ENCODE data around the gene RPAP3. TPM values are rescaled to one million over a fixed set of nuclear protein-coding genes. Genes with fewer than 3 reads are reported as not detected.
A peak's percentile ranks its signal among the peaks of the same experiment; 100 is the strongest.

RPAP3 gene
- total RNA-seq, 2 experiments from 2014 or later, result 41.6 to 41.7 TPM

DNA sequence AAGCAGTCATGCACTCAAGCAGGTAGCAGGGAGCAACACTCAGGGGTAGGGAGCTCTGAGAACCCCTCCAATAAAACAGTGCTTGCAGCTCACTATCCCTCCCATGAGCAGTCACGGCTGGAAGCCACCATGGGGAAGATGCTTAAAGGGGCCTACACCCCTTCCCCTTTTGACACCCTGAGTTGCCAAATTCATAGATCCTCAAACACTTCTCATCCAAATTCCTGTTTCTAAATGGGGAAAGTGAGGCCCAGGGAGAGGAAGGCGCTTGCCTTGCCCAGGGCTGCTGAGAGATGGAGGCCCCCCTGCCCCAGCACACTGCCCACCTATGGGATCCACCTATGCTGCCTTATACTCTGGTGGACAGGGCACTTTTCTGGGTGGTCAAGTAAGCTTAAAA lies 26.7 kb upstream of the RPAP3 start:
- Mint-ChIP-seq H3K9me3 (ENCODE audit: insufficient read depth) (no peaks in the 10 kb centered on the region), H3K27me3 (ENCODE audit: low read depth) (no peaks in the 10 kb centered on the region), H3K27ac (no peak overlapping the region), H3K36me3 (ENCODE audit: low read depth) (no peaks in the 10 kb centered on the region), H3K4me1 (ENCODE audit: low read depth) (no peaks in the 10 kb centered on the region), H3K4me3 (no peak overlapping the region)
- ChIA-PET POLR2A (interaction anchor here (0.8 to 1.0 kb wide), 2 partner anchors 14 to 16 kb away, joined by 3 read pairs; no protein-coding TSS in a partner anchor), CTCF (interaction anchor here (1.3 to 17.0 kb wide), 5 partner anchors 9 to 81 kb away, joined by 4 to 297 read pairs (median 26); partner anchors contain the start of gene RPAP3)
- no peak for DNase-seq
- no peak for ATAC-seq

DNA sequence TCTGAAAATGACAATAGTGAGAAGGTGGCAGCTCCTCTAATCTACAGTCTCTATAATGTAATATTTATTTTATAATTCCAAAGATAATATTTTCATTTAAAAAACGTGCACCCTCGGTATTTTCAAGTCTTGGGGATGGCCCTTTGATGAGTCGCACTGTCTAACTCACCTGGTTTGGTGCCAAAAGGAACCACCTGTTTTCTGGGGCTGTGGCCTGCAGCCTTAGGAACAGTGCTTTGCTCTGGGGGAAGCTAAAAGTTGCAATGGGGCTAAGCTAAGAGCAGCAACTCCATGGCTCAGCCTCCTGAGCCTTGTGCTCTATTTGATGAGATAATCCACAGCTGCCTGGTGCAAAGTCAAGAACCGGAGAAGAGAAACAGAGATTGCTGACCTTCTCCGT lies 25.9 kb upstream of the RPAP3 start:
- Mint-ChIP-seq H3K4me1 (ENCODE audit: low read depth) (no peaks in the 10 kb centered on the region), H3K36me3 (ENCODE audit: low read depth) (no peaks in the 10 kb centered on the region), H3K27ac (no peak overlapping the region), H3K27me3 (ENCODE audit: low read depth) (no peaks in the 10 kb centered on the region), H3K9me3 (ENCODE audit: insufficient read depth) (no peaks in the 10 kb centered on the region), H3K4me3 (no peak overlapping the region)
- POLR2A ChIA-PET, result interaction anchor here (1.0 kb wide), 1 partner anchor 13 kb away, joined by 3 read pairs; no protein-coding TSS in a partner anchor
- CTCF ChIA-PET, result interaction anchor here (0.6 to 17.0 kb wide), 6 partner anchors 11 to 107 kb away, joined by 3 to 297 read pairs (median 16); partner anchors contain the start of genes RPAP3 and SLC48A1
- no peak for ATAC-seq
- DNase-seq, result no peak

DNA sequence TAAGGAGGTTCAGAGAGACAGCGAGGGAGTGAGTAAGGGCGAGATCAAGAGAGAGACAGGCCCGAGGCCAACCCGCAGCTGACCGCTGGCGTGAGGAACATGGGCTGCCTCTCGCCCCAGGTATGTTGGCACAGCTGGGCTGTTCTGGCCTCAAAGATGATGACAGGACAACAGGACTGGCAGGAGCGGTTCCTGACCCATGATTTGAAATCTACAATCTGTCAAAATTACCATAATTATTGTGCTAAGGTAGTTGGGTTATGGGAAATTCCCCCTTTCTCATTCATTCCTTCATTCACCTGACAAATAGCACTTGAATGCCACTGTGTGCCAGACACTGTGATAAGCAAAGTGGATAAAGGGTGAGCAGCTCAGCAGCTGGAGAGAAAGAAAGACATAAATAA lies 24.5 kb upstream of the RPAP3 start:
- ATAC-seq (no peak), DNase-seq (no peak)
- CTCF ChIA-PET, result interaction anchor here (1.0 to 17.0 kb wide), 4 partner anchors 13 to 43 kb away, joined by 4 to 297 read pairs (median 38); partner anchors contain the start of genes RPAP3 and SLC48A1
- no peaks in the 10 kb centered on the region for H3K36me3 Mint-ChIP-seq (ENCODE audit: low read depth)
- H3K4me1 Mint-ChIP-seq (ENCODE audit: low read depth), result peaks cover 3% of the 10 kb centered on the region
- H3K27me3 Mint-ChIP-seq (ENCODE audit: low read depth), result no peaks in the 10 kb centered on the region
- no peak overlapping the region for H3K4me3 Mint-ChIP-seq
- POLR2A ChIA-PET, result no interaction called here
- no peaks in the 10 kb centered on the region for H3K9me3 Mint-ChIP-seq (ENCODE audit: insufficient read depth)
- H3K27ac Mint-ChIP-seq, result no peak overlapping the region

DNA sequence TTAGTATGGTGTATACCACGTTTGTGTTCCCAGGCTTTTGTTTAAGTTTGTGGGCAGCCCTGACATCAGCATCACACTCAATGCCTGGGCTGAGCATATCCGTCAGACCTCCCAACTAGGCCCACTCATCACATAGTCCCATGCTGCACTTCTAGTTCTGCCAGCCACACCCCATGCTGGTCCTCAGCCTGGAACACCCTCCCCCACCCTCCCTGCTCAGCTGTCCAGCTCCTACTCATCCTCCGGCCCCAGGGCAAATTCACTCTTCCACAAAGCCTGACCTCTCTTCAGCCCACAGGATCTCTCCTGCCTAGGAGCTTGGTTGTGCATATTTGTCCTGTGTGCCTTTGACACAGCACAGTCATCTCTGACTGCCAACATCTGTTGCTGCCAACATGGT lies 23.4 kb upstream of the RPAP3 start:
- POLR2A ChIA-PET, result no interaction called here

DNA sequence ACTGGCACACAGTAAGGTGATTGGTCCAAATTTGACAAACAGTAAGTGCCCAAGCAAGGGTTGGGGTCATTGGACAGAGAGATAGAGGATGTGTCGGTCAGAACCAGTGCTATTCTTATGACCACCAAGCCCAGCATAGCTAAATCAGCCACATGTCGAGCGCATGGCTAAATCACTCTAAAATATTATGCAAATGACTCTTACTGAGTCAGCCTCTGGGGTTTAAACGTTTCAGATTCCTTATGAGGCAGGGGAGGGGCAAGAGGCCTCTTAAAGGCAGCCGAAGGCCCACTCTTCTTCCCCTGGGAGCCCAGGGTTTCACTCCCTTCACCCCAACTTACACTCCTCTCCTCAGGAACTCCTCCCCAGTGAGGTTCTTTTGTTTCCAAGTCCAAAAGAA lies 20.1 kb upstream of the RPAP3 start:
- H3K4me1 Mint-ChIP-seq (ENCODE audit: low read depth), result peaks cover 39% of the 10 kb centered on the region
- POLR2A ChIA-PET, result interaction anchor here (1.2 kb wide), 1 partner anchor 107 kb away, joined by 4 read pairs; no protein-coding TSS in a partner anchor
- no peaks in the 10 kb centered on the region for H3K27me3 Mint-ChIP-seq (ENCODE audit: low read depth)
- CTCF ChIA-PET, result interaction anchor here (0.9 to 7.2 kb wide), 5 partner anchors 10 to 113 kb away, joined by 3 to 102 read pairs (median 10); partner anchors contain the start of gene RAPGEF3
- DNase-seq (no peak), ATAC-seq (no peak)
- H3K27ac Mint-ChIP-seq, result no peak overlapping the region
- no peaks in the 10 kb centered on the region for H3K9me3 Mint-ChIP-seq (ENCODE audit: insufficient read depth)
- H3K36me3 Mint-ChIP-seq (ENCODE audit: low read depth), result peaks cover 13% of the 10 kb centered on the region
- no peak overlapping the region for H3K4me3 Mint-ChIP-seq

More for the DNA sequence above, 23.4 kb upstream of the RPAP3 start:
- Mint-ChIP-seq H3K27ac (no peak overlapping the region), H3K9me3 (ENCODE audit: insufficient read depth) (no peaks in the 10 kb centered on the region), H3K4me1 (ENCODE audit: low read depth) (peaks cover 6% of the 10 kb centered on the region), H3K27me3 (ENCODE audit: low read depth) (no peaks in the 10 kb centered on the region), H3K36me3 (ENCODE audit: low read depth) (no peaks in the 10 kb centered on the region), H3K4me3 (no peak overlapping the region)
- DNase-seq (no peak), ATAC-seq (no peak)
- CTCF ChIA-PET, result interaction anchor here (0.7 to 17.0 kb wide), 3 partner anchors 14 to 37 kb away, joined by 3 to 297 read pairs (median 72); partner anchors contain the start of gene RPAP3

DNA sequence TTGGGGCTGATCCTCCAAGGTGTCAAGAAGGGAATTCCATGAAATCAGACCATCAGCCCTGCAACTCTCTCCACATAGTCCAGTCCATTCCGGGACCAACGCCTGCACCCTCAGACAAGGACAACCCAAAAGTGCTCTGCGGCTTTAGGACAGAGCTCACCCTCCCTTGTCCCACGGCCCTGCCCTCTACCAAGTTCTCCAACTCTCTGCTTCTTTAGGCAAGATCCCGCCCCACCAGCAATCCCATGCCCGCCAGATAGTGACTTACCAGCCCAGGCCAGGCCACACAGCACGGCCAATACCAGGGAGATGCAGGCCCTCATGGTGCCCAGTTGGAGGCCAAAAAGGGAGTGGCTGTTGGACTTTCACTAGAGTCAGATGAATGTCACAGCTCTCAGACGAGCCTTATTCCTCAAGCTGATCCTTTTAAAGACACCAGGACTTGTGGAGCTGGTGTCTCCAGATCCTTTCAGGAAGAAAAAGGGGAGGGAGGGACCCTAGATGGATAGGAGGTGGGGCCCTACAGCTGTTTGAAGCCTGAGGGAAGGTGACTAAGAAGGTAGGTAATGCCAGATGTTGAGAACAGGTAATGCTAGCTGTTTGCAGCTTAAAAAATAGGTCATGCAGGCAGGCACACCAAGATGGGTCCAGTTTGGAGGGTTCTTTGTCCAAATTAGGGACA lies 19.4 kb upstream of the RPAP3 start, which contains the start of gene ENDOU:
ENDOU (minus strand) TSS at position 400 of the 682 bp plus-strand sequence; CDS start at position 323, 77 bp downstream.
- Mint-ChIP-seq H3K4me1 (ENCODE audit: low read depth) (peaks cover 44% of the 10 kb centered on the region), H3K27me3 (ENCODE audit: low read depth) (no peaks in the 10 kb centered on the region), H3K9me3 (ENCODE audit: insufficient read depth) (no peaks in the 10 kb centered on the region), H3K4me3 (no peak within 1 kb of the TSS), H3K36me3 (ENCODE audit: low read depth) (peaks cover 13% of the 10 kb centered on the region), H3K27ac (no peak within 1 kb of the TSS)
- ATAC-seq, result no peak
- CTCF ChIA-PET, result interaction anchor here (0.6 to 7.2 kb wide), 8 partner anchors 10 to 113 kb away, joined by 3 to 102 read pairs (median 4); partner anchors contain the start of gene RAPGEF3
- DNase-seq, result no peak
- POLR2A ChIA-PET, result interaction anchor here (1.2 kb wide), 1 partner anchor 107 kb away, joined by 4 read pairs; no protein-coding TSS in a partner anchor

DNA sequence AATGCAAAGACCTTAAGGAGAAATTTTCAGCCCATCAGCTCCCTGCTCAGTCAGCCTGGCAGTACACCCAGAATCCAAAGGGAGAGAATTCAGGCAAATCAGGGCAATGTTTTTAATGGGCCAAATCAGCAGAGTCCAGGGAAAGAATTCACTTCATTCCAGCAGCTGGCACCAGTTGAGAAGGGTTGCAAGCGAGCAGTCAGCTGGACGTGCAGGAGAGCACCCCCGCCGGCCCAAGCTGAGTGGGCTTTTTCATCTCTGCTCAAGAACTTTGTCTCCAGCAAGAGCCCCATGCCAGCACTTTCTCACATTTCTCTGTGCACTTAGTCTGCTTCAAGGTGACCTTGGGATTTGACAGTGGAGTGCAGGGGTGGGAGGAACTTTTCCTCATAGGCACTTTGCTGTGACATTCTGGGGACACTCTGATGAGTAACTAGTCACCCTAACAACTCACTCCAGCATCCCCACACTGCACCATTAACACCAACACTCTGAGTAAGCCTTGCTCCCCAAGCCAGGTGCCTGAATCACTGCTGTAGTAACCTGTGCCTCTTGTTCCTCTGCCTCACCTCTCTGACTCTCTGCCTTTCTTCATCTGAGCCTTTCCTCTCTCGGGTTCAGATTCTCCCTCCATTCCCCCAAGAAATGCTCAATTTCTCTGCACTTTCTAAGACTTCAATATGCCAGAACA lies 17.3 kb upstream of the RPAP3 start:
- peaks cover 13% of the 10 kb centered on the region for H3K36me3 Mint-ChIP-seq (ENCODE audit: low read depth)
- H3K4me1 Mint-ChIP-seq (ENCODE audit: low read depth), result peaks cover 52% of the 10 kb centered on the region
- no peaks in the 10 kb centered on the region for H3K9me3 Mint-ChIP-seq (ENCODE audit: insufficient read depth)
- H3K4me3 Mint-ChIP-seq, result no peak overlapping the region
- ATAC-seq (no peak), DNase-seq (no peak)
- peak overlapping the region; percentile 89 for H3K27ac Mint-ChIP-seq
- ChIA-PET POLR2A (interaction anchor here (1.9 kb wide), 1 partner anchor 17 kb away, joined by 5 read pairs; the partner anchor contains the start of gene RPAP3), CTCF (interaction anchor here (1.3 to 7.2 kb wide), 7 partner anchors 8 to 85 kb away, joined by 3 to 102 read pairs (median 5); no protein-coding TSS in a partner anchor)
- no peaks in the 10 kb centered on the region for H3K27me3 Mint-ChIP-seq (ENCODE audit: low read depth)

DNA sequence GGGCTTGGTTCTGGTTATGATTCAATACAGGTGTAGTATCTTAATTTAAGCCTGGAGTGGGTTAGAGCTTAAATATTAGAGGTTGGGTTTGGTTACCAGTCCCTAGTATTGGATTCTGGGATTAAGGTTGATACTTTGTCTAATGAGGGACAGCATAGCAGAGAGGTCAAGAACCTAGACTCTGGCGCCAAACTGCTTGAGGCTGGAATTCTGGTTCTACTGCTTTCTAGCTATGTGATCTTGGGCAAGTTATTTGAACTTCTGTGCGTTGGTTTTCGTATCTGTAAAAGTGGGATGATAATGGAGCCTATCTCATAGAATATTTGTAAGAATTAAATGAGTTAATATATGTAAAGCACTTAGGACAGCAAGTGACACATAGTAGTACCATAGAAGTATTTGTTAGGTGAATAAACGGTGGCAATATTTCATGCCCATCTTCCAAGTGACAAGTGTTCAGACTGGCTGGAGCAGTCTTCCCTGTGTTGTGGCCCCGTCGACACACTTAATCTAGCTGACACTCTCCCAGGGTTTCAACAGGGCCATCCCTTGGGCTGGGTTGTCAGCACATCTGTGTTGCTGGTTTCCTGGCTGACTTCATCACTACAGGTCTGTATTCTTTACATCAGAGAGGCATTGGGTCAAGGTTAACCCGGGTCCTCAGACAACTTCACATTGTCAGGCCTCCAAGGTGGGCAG lies 16.5 kb upstream of the RPAP3 start:
- POLR2A ChIA-PET, result interaction anchor here (1.9 kb wide), 1 partner anchor 17 kb away, joined by 5 read pairs; the partner anchor contains the start of gene RPAP3
- peaks cover 13% of the 10 kb centered on the region for H3K36me3 Mint-ChIP-seq (ENCODE audit: low read depth)
- peak overlapping the region; percentile 58 for H3K4me3 Mint-ChIP-seq
- peaks cover 60% of the 10 kb centered on the region for H3K4me1 Mint-ChIP-seq (ENCODE audit: low read depth)
- CTCF ChIA-PET, result interaction anchor here (0.8 to 7.2 kb wide), 4 partner anchors 12 to 57 kb away, joined by 3 to 102 read pairs (median 4); no protein-coding TSS in a partner anchor
- no peak for ATAC-seq
- H3K27ac Mint-ChIP-seq, result peak overlapping the region; percentile 89
- DNase-seq, result no peak
- H3K27me3 Mint-ChIP-seq (ENCODE audit: low read depth), result no peaks in the 10 kb centered on the region
- no peaks in the 10 kb centered on the region for H3K9me3 Mint-ChIP-seq (ENCODE audit: insufficient read depth)

DNA sequence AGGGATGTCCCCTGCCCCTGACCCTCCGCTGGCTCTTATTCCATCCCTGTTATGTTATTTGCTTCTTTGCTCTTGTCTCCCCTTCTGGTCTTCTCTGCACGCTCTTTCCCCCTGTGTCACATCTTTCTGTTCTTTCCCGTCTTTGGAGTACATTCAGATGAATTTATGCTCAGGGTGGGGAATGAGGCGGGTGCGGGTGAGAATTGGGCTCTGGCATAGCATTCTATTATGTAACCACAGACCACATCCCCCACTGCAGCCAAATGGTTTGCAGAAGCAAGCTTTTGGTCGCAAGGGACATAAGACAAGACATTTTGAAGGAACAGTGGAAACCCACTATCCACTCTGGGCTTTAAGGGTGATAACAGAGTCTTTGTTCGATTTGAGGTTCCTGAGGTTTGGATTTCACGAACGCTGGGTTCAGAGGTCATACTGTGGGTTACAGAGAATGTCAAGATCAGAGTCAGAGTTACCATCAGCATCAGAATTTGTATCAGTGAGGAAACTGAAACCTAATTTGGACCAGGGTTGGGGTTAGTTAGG lies 15.7 kb upstream of the RPAP3 start:
- H3K4me3 Mint-ChIP-seq, result peak overlapping the region; percentile 58
- H3K4me1 Mint-ChIP-seq (ENCODE audit: low read depth), result peaks cover 66% of the 10 kb centered on the region
- ChIA-PET POLR2A (interaction anchor here (1.9 kb wide), 1 partner anchor 16 kb away, joined by 5 read pairs; the partner anchor contains the start of gene RPAP3), CTCF (interaction anchor here (1.0 to 7.2 kb wide), 4 partner anchors 21 to 58 kb away, joined by 3 to 102 read pairs (median 4); no protein-coding TSS in a partner anchor)
- no peaks in the 10 kb centered on the region for H3K9me3 Mint-ChIP-seq (ENCODE audit: insufficient read depth)
- ATAC-seq (peak; percentile 62), DNase-seq (peak; percentile 71)
- peak overlapping the region; percentile 89 for H3K27ac Mint-ChIP-seq
- no peaks in the 10 kb centered on the region for H3K27me3 Mint-ChIP-seq (ENCODE audit: low read depth)
- H3K36me3 Mint-ChIP-seq (ENCODE audit: low read depth), result peaks cover 13% of the 10 kb centered on the region

DNA sequence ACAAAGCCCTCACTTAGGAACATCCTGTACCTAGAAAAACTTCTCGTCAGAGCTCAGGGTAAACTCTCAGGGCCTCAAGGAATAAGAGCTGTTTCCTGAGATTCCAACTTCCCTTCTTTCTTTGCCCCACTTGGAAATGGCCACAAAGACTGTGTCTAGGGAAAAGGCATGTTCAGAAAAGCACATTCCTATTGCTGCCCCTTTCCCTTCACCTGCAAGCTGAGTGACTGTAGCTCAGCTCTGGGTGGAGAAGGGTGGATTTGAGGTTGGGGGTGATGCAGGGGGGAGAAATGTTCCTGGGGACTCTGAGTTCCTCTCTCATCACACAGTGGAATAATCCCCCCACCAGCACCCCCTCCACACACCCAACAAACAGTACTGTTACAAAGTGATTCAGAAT lies 12.7 kb upstream of the RPAP3 start:
- ATAC-seq (no peak), DNase-seq (no peak)
- Mint-ChIP-seq H3K27ac (no peak overlapping the region), H3K4me1 (ENCODE audit: low read depth) (peaks cover 66% of the 10 kb centered on the region), H3K4me3 (no peak overlapping the region), H3K36me3 (ENCODE audit: low read depth) (peaks cover 8% of the 10 kb centered on the region), H3K9me3 (ENCODE audit: insufficient read depth) (no peaks in the 10 kb centered on the region), H3K27me3 (ENCODE audit: low read depth) (no peaks in the 10 kb centered on the region)
- POLR2A ChIA-PET, result interaction anchor here (1.0 kb wide), 1 partner anchor 14 kb away, joined by 3 read pairs; no protein-coding TSS in a partner anchor
- CTCF ChIA-PET, result interaction anchor here (0.7 to 15.8 kb wide), 15 partner anchors 9 to 686 kb away, joined by 3 to 297 read pairs (median 5); partner anchors contain the start of genes RPAP3 and SLC48A1

Data from activated CD8-positive, alpha-beta T cell treated with anti-CD3 and anti-CD28 coated beads, Interleukin-2, amount 10 ng/mL, durations not matched to agents 7 days and 5 days (primary cell).